GM21576 (cell line): ENCODE results near the gene TRIM8.

Source experiments
- ATAC-seq: cut with Tn5 transposase; IDR thresholded peaks from one replicate; pipeline ENCODE4 v1.9.1; 2021; ENCODE audit warnings: mild to moderate bottlenecking, moderate library complexity; ENCODE audit not compliant: unreplicated experiment

The TRIM8 gene, protein sequence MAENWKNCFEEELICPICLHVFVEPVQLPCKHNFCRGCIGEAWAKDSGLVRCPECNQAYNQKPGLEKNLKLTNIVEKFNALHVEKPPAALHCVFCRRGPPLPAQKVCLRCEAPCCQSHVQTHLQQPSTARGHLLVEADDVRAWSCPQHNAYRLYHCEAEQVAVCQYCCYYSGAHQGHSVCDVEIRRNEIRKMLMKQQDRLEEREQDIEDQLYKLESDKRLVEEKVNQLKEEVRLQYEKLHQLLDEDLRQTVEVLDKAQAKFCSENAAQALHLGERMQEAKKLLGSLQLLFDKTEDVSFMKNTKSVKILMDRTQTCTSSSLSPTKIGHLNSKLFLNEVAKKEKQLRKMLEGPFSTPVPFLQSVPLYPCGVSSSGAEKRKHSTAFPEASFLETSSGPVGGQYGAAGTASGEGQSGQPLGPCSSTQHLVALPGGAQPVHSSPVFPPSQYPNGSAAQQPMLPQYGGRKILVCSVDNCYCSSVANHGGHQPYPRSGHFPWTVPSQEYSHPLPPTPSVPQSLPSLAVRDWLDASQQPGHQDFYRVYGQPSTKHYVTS

GRCh38 chr10:102644066-102644645 lies at the start of gene TRIM8:
TSS of gene TRIM8 (plus strand) at chr10:102644479. CDS start at chr10:102644618, 139 bp downstream.
- ATAC-seq, result no peak

DNA sequence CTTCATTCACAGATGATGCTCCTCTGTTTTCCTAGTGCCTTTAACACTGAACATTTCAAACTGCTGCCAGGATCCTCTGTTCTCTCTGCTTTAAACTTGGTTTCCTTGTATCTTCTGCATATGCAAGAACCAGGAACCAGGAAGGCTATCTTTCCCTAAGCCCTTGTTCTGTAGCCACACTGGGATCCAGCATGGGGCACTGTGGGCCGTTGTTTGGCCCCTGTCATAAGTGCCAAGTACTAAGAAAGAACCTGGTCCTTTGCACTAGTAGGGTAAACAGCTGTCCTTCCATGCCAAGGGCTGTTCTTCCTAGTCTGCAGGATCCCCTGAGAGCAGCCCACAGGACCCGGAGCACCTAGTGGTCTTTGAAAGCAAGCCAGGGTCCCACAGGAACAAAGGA lies 49.0 kb upstream of the TRIM8 start:
- ATAC-seq, result no peak

DNA sequence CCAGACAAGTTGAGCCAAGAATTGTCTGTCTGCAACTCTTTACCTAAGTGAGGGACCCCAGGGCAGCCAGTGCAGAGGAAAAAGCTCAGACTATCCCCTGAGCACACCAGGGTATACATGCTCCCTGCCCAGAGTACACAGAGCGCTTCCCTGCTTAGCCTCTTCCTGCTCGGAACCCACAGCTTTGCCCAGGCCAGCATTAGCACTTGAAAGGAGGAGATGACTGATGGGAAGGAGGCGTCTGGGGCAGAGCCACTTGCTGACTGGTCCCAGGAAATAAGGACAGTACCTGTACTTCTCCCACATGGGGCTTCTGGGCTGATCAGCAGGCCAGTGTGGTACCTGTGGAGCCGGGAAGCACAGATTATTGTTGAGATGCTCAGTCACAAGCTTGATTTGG lies 48.4 kb upstream of the TRIM8 start:
- no peak for ATAC-seq

DNA sequence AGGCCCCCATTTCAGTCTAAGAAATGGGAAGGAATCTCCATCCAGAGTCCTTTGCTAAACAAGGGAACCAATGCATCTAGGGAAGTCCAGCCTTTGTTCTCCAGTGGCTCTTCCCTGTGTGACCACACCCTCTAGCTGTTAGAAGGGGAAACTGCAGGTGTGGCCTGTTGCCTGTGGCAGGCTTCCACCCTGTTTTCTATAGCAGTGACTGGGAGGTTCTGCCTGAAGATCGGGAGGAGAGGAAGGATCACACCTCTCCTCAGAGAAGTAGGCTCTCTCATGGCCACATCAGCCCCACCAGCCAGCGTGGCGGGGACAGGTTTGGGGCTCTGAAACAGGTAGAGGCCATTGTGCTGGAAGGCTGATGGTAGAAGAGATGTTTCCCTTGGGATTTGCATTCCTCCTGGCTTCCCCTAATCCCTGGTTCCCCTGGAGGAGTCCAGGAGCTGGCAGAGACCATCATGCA lies 47.7 kb upstream of the TRIM8 start:
- no peak for ATAC-seq

GRCh38 chr10:102597131-102597991 lies 46.9 kb upstream of the TRIM8 start:
- no peak for ATAC-seq

GRCh38 chr10:102598243-102598642 lies 46.0 kb upstream of the TRIM8 start:
- ATAC-seq, result no peak

DNA sequence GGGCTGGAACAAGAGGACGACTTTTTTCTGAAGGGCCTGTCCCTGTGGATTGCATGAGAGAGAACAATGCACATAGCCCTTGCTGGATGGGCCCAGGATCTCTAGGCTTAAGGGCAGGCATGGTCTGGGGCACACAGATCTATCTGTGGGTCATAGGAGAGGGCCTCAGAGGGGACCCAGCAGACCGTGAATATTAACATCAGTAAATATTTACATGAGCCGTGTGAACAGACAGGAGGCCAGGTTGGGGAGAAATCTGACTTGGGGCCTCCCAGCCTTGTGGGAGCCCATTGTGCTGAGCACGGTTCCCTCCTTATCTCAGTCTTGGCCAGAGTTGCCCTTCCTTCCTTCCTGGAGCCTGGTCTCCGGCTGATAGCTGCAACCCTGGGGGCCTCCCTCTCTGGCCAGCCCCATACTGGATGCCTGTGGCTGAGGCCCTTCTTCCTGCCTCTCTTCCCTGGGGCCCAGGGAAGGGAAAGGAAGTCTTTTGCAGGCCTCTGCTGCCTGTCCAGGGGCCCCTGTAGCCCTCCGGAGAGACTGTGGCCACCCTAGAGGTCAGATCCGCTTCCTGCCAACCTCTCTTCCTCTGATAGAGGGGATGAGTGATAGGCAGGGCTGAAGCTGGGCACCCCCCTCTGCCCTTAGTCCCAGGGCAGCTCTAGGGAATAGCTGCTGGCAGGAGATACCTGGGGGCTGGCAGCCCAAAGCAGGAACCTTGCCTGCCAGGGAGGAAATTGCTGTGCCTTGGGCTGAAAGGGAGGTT lies 44.5 kb upstream of the TRIM8 start:
- no peak for ATAC-seq

DNA sequence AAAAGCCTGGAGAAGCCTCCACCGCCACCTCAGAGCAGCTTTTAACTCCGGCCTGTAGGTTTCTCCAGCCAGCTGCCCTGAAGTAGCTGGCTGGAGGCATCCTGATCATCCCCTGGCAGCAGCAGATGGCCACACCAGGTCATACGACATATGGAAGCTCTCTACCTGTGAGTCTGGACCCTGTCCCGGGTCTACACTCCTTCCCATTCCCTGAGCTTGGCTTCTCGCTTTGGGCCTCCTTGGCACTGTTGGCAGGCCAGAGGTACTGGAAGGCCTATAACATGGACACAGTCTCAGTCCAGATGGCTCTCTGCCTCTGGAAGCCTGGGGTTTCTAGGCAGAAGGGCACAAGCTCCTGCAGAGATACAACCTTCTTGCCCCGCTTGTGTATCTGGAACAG lies 43.5 kb upstream of the TRIM8 start:
- no peak for ATAC-seq

GRCh38 chr10:102601639-102602038 lies 42.6 kb upstream of the TRIM8 start:
- ATAC-seq, result no peak

- ATAC-seq, result no peak
Measured at GRCh38 chr10:102602272-102603045, 41.8 kb upstream of the TRIM8 start.

DNA sequence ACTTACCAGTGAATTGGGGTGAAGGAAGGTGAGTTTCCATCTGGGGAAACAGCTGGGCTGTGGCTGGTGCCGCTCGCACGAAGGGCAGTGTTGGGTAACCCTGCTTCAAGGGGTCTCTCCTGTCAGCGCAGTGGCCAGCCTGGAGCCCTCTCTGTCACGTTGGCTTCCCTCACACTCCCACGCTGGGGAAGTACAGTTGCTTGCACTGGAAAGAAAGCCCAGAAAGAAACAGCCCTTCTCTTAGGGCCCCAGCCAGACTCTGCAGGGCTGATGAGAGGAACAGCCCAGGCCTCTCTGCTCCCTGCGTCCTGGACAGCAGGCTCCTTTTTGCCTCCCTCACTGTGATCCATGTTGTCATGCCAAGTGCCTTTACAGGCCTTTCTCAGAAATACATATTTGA lies 40.3 kb upstream of the TRIM8 start:
- ATAC-seq, result no peak

DNA sequence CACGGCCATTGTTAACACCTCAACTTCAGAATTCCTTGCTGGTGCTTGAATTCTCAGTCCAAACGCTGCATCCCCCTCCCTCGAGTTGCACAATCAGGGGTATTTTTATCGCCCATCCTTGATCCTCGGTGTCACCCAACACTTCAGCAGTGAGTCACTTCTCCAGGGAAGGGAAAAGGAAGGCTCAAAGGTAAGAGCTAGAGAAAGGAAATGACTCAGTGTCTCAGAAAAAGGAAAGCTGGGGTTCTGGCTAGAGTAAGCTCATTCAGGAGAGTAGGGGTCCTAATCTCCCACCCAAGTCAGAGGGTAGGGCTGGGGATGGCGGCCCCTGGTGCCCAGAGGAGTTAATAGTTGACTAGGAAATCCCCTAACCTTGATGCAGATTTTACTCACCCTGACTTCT lies 39.8 kb upstream of the TRIM8 start:
- no peak for ATAC-seq

GRCh38 chr10:102605712-102606111 lies 38.6 kb upstream of the TRIM8 start:
- ATAC-seq, result no peak

- ATAC-seq, result no peak
Measured at GRCh38 chr10:102608487-102608886, 35.8 kb upstream of the TRIM8 start.

DNA sequence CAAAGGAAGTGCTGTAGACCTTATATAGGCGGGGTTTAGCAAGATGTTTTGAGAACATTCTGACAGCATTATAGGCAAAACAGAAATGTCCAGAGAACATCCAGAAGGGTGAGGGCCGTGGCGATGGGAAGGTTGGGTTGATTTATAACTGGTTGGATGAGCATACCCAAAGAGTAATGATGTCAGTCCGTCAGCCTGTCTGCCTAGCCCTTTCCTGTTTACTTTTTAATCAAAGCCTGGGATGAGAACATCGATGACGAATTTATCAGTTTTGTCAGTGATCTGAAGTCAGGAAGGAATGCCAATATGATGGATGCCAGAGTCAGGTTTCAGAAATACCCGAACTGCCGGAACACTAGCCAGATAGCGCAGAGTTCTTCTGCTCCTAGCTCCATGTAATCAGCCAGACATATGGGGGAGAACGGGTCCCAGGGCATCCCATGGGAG lies 33.8 kb upstream of the TRIM8 start:
- ATAC-seq, result no peak

GRCh38 chr10:102611514-102612087 lies 32.7 kb upstream of the TRIM8 start:
- no peak for ATAC-seq

- ATAC-seq, result no peak
Measured at GRCh38 chr10:102612964-102613275, 31.4 kb upstream of the TRIM8 start.

GRCh38 chr10:102613286-102613685 lies 31.0 kb upstream of the TRIM8 start:
- no peak for ATAC-seq

DNA sequence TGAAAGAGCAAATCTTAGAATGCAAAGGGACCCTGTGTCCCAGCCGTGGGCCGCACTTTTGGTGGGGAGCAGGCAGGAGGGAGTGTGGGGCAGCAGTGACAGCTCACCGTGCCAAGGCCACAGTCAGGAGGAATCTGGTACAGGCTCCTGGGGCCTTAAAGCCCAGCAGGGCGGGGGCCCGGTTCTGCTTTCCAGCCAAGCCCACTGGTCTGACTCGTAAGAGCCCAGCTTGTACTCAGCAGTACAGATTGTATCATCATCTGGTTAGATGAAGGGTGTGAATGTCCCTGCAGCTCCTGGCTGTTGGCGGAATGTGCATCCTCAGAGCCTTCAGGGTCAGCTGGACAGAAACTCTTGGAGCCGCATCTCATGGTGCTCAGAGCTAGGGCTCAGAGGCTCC lies 30.5 kb upstream of the TRIM8 start:
- ATAC-seq, result no peak

- no peak for ATAC-seq
Measured at GRCh38 chr10:102614888-102615287, 29.4 kb upstream of the TRIM8 start.
